Stomach (tissue), 4 donors: ENCODE measurements around the gene ATG13.

Experiments used
- POLR2A ChIP-seq, 4 donors: fragments of 450-650 bp; IDR thresholded peaks; one replicate each; pipeline ENCODE4 v1.6.1; 2016; ENCODE audit warnings: antibody characterized with exemption in 4 of 4, control low read depth in 2 of 4, mild to moderate bottlenecking in 1 of 4, moderate library complexity in 1 of 4
- TF ChIP-seq, protein P1 (sequence below), 7 experiments: fragments of 450-650 bp in 4 of 7; fragments of 200-600 bp in 3 of 7; sonication (generic) in 3 of 7; IDR thresholded peaks; one replicate each; pipeline ENCODE4 v1.5.1; 2016 to 2019; ENCODE audit warnings: antibody characterized with exemption in 7 of 7, control low read depth in 2 of 7, mild to moderate bottlenecking in 1 of 7

- TF ChIP-seq, protein P1, sequence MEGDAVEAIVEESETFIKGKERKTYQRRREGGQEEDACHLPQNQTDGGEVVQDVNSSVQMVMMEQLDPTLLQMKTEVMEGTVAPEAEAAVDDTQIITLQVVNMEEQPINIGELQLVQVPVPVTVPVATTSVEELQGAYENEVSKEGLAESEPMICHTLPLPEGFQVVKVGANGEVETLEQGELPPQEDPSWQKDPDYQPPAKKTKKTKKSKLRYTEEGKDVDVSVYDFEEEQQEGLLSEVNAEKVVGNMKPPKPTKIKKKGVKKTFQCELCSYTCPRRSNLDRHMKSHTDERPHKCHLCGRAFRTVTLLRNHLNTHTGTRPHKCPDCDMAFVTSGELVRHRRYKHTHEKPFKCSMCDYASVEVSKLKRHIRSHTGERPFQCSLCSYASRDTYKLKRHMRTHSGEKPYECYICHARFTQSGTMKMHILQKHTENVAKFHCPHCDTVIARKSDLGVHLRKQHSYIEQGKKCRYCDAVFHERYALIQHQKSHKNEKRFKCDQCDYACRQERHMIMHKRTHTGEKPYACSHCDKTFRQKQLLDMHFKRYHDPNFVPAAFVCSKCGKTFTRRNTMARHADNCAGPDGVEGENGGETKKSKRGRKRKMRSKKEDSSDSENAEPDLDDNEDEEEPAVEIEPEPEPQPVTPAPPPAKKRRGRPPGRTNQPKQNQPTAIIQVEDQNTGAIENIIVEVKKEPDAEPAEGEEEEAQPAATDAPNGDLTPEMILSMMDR (IDR thresholded peaks at IDR 0.05), result no peak
- no peak for TF ChIP-seq POLR2A (IDR thresholded peaks at IDR 0.05)
These were observed 47.3 kb downstream of the ATG13 start for GRCh38 chr11:46664612-46665011.
